Measurements from ENCODE around the gene LRBA. TPM values are rescaled to one million over a fixed set of nuclear protein-coding genes. Genes with fewer than 3 reads are reported as not detected.
A peak's percentile ranks its signal among the peaks of the same experiment; 100 is the strongest.

LRBA gene
- total and polyA plus RNA-seq, 2 of the 4 experiments (the other 2 are of a cell fraction): 10.2 to 51.6 TPM

DNA sequence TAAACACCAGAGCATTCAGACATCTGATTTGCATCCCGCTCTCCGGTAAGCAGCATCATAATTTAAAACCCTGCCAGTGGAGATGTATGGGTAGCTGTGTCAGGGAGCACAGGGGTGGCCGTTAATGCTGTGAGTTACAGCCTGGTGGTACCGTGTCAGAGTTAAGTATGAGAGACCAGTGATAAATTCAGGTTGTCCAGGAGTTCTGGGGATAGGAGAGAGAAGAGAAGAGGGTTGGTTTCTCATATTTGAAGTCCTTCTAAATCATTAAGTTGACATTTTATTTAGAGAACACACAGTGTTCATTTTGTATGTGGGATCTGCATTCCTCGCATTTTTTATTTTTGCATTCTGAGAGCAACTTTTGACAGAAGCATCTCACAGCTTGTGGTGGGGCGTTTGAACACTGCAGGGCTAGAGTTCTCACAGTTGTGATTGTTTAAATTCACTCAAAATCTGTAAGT is 779.2 kb downstream of the LRBA start:
- H2BK5ac ChIP-seq (ENCODE audit: low read depth, low read length, poor library complexity, severe bottlenecking): peak overlapping the region; percentile 100
- H3K4me3 ChIP-seq (ENCODE audit: insufficient read depth, low read depth, low read length): no peak overlapping the region
- H3K4ac ChIP-seq (ENCODE audit: low read depth, low read length): peak overlapping the region; percentile 99
- intact Hi-C loops (cut with micrococcal nuclease): loop anchor here (5.0 kb wide), 1 partner anchor 46 kb away; no protein-coding TSS in a partner anchor
- H3K9me3 ChIP-seq (ENCODE audit: control insufficient read depth, insufficient read depth, low read length): no peaks in the 10 kb centered on the region
- H3K56ac ChIP-seq (ENCODE audit: extremely low read depth, insufficient read depth, low read length): peak overlapping the region; percentile 98
- TF ChIP-seq RFX5 (IDR thresholded peaks at IDR 0.05; ENCODE audit: low read depth, low read length): no peak
- TF ChIP-seq, protein P1, sequence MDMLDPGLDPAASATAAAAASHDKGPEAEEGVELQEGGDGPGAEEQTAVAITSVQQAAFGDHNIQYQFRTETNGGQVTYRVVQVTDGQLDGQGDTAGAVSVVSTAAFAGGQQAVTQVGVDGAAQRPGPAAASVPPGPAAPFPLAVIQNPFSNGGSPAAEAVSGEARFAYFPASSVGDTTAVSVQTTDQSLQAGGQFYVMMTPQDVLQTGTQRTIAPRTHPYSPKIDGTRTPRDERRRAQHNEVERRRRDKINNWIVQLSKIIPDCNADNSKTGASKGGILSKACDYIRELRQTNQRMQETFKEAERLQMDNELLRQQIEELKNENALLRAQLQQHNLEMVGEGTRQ (IDR thresholded peaks at IDR 0.05; ENCODE audit: low read depth, low read length): no peak
- peaks cover 31 to 51% of the 10 kb centered on the region in 2 experiments for H3K79me1 ChIP-seq (ENCODE audit: low read depth in 1 of 2, low read length in 2 of 2)
- no TSS peak for BruUV-seq (replicated peaks)
- no peaks in the 10 kb centered on the region for H3K27me3 ChIP-seq (ENCODE audit: control insufficient read depth, insufficient read depth, low read length)
- peak overlapping the region; percentile 99 for H3K18ac ChIP-seq (ENCODE audit: low read depth, low read length)
- H2AFZ ChIP-seq (replicated peaks; ENCODE audit: low read length, poor library complexity): peak overlapping the region; percentile 45
- H3K4me2 ChIP-seq (ENCODE audit: low read depth, low read length): peak overlapping the region; percentile 52
- H2AK9ac ChIP-seq (replicated peaks; ENCODE audit: low read depth, low read length, poor library complexity): peak overlapping the region; percentile 80
- H3K14ac ChIP-seq (replicated peaks; ENCODE audit: low read depth, low read length): peak overlapping the region; percentile 96
- peak overlapping the region; percentile 99 for H2BK15ac ChIP-seq (ENCODE audit: low read depth, low read length)
- no CpG with 5 or more reads among the region's 6 CpGs for WGBS, 2 experiments (ENCODE audit: extremely low coverage in 2 of 2, insufficient read length in 1 of 2)
- peak; percentile 42 for DNase-seq
- dilution Hi-C loops (cut with HindIII; ENCODE audit: low sequenced_read_pairs, unreplicated experiment): no loop called here
- H3K27ac ChIP-seq (ENCODE audit: insufficient read depth, low read length): peak overlapping the region; percentile 98
- H4K8ac ChIP-seq (ENCODE audit: low read depth in 2 of 2, low read length in 2 of 2): peak overlapping the region; percentile 78 to 97
- peak overlapping the region; percentile 74 for H3K9ac ChIP-seq (ENCODE audit: low read depth, low read length)
- CTCF ChIA-PET: no interaction called here
- POLR2A ChIA-PET (ENCODE audit: unreplicated experiment): no interaction called here
- in situ Hi-C loops (cut with MboI; ENCODE audit: low sequenced_read_pairs): no loop called here
- H2BK20ac ChIP-seq (ENCODE audit: low read depth, low read length): peak overlapping the region; percentile 98
- H3K4me1 ChIP-seq (ENCODE audit: control insufficient read depth, insufficient read depth, low read length): peaks cover 32% of the 10 kb centered on the region
- H2BK120ac ChIP-seq (ENCODE audit: low read depth, low read length): peak overlapping the region; percentile 99
- peaks cover 4% of the 10 kb centered on the region; the same call in 1 of the 2 replicates for H3K36me3 ChIP-seq (ENCODE audit: control insufficient read depth, insufficient read depth, low read length)
- peak overlapping the region; percentile 96 for H2AK5ac ChIP-seq (ENCODE audit: low read depth, low read length)
- peak overlapping the region; percentile 100 for H4K5ac ChIP-seq (ENCODE audit: low read depth, low read length)
- peak; percentile 21 for ATAC-seq (ENCODE audit: low read depth)
- H3K9me1 ChIP-seq (ENCODE audit: insufficient read depth, low read length): peaks cover 17% of the 10 kb centered on the region
- peak overlapping the region; percentile 99 for H4K91ac ChIP-seq (ENCODE audit: insufficient read depth, low read depth, low read length)
- no peaks in the 10 kb centered on the region for H4K20me1 ChIP-seq (ENCODE audit: insufficient read depth, low read length)
- H3K23ac ChIP-seq (ENCODE audit: low read depth, low read length): peak overlapping the region; percentile 97
